HG03442 (cell line): ENCODE data around the gene HTR6.
A peak's percentile ranks its signal among the peaks of the same experiment; 100 is the strongest.

Experiments
- ATAC-seq: cut with Tn5 transposase; IDR thresholded peaks from one replicate; pipeline ENCODE4 v1.9.1; 2021; ENCODE audit warnings: mild to moderate bottlenecking, moderate library complexity; ENCODE audit not compliant: unreplicated experiment

The HTR6 gene

DNA sequence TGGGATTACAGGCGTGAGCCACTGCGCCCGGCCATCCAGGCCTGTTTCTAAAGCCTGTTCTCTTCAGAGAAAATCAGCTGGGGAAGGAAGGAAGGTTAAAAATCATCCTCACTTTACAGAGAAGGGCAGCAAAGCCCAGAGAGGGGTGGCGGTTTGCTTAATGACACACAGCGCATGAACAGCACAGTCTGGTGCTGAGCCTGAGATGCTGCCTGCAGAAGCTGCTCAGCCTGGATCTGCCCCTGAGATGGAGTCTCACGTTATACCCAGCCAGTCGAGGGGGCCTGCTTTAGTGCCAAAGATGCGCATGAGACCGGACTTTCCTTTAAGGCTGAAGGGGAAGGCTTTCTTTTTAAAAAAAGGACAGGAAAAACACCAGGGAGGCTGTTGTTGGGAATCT, 21.3 kb downstream of the HTR6 start:
- no peak for ATAC-seq

DNA sequence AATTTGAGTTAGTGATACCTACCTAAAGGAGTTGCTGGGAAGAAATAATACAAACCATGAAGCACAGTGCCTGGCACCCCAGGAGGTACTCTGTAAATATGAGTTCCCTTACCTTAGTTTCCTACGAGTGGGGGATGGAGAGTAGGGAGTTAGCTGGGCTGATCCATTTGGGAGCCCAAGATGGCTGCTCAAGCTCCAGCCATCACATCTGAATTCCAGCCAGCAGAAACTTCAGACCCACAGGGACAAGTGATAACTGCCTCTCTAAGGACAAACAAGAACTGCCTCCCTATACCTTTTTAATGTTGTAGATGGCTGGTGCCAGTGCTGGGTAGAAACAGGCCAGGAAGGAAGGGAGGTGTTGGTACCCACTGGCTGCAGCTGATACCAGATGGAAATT, 22.7 kb downstream of the HTR6 start:
- ATAC-seq = no peak

DNA sequence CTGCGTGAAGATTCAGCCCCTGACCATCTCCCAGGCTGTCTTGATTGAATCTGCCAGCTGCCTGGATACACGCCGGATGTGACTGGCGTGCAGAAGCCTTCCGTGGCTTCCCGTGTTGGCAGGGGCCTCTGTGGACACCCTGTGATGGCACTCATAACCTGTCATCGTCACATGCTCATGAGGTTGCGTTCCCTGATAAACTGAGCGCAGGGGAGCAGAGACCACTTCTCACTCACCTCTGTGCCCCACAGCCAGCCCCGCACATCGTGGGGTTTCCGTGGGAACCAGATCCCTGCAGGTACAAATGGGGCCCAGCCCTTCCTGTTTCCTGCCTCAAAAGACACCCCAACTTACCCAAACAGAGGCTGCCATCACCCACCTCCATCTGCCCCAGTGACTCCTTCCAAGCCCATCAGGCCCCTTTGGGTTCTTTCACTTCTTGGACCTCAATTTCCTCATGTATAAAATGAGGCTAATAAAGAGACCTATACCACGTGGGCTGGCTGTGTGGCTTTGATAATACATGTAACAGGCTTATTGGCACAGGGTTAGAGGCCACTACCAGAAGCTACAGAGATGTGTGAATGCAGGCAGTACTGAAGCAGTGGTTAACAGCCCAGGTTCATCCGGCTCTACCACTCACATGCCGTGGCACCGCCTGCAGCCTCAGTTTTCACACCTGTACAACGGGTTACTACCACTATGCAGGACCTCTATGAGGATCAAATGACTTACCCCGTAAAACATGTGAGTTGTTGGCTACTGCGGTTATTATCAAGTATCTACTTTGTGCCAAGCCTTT, 23.6 kb downstream of the HTR6 start:
- no peak for ATAC-seq

DNA sequence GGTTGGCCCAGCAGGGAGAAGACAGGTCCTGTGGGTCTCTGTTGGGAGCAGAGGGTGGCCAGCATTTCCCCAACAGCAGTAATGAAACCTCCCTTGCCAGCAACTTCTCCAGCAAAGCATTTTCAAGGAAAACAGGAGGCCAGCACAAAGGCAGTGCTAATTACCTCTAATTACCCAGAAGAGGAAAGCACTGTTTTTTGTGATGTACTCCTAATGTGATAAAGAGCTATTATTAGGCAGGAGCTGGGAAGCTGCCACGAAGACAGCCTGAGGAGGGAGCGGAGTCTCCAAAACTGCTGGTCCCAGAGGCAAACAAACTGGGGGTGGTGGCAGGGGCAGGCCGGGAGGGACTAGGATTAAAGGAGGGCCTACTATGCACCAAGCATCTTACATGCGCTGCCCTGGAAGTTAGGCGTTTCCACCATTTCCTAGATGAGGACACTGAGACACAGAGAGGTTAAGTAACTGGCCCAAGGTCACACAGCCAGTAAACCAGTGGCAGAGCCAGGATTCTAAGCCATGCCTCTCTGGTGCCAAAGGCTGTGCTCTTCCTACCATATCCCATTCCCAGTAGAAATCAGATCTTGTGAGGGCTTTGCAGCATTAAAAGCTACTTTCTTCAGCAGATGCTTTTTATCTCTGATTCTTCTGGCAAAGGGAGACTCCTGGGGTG, 24.5 kb downstream of the HTR6 start:
- ATAC-seq = no peak

DNA sequence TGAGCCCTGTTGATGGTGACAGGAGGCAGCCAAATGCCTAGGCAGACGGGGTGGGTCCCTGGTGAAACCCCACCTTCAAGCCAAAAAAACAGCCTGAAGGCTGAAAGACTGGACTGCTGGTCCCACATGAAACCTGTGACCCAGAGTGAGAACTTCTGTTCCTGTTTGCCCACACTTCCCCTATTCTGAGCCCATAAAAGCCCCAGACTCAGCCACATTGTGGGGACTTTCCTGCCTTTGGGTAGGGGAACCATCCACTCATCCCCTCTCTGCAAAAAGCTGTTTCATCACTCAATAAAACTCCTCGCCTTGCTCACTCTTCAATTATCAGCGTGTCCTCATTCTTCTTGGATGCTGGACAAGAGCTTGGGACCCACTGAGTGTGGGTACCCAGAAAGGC, 25.2 kb downstream of the HTR6 start:
- no peak for ATAC-seq

DNA sequence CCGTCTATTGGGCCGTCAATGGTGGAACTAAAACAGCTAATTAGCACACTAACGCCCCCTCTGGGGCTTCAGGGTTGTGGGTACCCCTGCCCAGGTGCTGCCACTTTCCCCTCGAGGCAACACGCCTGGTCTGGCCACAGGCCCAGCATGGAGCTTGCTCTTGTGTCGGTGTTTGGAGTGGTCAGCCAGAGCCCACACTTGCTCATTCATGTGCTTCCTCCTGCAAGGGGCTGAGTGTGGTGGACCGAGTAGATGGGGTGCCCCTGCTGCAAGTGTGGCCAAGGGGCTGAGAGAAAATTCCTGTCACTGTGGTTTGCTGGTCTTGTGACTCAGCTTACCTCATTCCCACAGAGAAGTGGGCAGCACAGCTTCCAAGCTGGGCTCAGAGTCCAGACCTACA, 25.7 kb downstream of the HTR6 start:
- ATAC-seq = no peak

DNA sequence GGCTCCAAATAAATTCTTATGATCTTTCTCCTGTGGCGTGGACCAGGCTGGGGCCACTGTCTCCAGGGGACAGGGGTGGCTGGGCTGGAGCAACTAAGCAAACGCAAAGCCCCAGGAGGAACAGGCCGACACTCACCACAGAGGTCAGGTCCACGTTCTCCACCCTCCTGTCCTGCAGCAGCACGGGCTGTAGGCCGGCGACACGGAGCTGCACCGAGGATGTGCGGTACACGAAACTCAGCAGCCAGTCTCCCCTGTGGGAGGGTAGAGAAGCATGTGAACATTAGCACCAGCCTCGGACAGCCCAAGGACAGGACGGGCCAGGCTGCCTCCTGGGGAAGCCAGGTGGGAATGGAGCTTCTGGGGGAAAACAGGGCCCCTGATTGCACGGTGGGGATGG, 29.6 kb downstream of the HTR6 start:
- ATAC-seq = no peak

DNA sequence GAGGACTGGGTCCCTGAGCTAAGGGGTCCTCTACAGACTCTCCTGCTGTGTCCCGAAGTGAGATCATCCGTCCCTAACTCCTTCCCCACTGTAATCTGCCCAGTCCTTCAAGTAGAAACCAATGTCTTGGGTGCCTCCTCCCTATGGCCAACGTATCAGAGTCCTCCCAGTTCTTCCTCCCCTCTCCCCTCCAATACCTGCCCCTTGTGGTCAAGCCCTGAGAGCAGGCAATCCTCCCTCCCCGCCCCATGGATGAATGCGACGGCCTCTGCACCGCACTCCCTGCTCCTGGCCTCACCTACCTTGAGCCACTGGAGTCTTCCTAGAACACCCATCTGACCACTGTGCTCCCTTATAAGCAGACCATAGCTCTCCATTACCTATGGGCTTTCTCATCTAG, 31.1 kb downstream of the HTR6 start:
- ATAC-seq = no peak

DNA sequence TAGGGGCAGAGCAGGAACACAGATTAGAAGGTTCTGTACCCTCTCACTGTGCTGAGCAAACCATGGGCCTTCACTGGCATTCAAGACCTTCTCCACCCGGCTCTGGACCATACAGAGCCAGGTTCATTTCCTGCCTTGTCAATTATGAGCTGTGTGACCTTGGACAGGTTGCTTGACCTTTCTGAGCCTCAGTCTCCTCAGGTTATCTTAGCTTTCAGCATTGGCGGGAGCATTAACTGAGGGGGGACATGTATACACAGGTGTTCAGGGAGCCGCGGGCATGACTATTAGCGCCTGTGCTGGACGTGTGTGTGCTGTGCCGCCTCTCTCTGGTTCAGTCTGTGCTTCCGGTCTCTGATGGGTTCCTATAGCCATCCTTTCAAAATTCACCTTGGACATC, 32.1 kb downstream of the HTR6 start:
- no peak for ATAC-seq

DNA sequence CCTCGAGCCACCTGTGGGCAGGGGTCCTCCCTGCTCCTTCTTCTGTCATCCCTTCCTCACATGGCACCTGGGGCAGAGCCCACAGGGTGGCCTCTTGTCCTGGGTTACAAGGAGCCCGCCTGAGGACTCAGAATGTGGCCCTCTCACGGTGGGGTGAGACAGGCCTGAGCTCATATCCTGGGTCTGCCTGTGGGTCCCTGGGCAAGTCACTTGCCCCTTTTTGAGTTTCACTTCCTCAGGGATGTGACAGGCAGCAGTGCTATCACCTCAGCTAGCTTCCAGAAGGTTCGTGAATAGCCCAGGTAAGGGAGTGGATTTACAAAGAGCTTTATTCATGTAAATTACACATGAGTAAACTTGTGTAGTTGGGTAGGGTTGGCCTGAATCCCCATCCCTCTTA, 33.5 kb downstream of the HTR6 start:
- no peak for ATAC-seq

DNA sequence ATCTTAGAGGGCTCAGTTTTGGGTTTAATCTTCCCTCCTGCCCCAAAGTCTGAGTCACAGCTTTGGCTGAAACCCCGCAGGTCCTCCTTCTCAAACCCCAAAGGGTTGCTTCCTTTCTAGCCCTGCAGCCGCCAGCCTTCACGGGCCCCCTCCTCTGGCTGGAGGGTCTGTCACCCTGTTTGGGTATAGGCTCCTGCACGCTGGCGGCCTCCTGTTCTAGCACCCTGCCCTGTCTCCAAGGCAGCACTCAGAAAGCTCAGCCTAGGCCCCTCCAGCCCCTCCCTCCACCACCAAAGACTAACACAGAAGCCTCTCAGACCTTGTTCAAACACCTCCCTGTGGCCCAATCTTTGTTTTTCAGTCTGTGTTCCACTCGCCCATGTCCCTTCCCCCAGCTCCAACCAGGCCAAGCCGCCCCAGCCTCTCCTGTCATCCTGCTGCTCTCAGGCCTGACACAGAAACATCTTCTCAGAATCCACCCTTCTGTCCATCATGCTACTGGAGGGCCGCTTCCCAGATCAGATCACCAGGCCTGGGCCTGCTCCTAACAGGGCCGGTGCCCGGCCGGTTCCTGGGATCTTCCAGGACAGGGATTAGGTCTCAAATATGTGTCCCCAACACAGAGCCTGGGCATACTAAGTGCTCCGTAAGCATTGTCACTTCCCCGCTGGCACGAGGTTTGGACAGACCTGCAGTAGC, 35.6 kb downstream of the HTR6 start:
- ATAC-seq = no peak

DNA sequence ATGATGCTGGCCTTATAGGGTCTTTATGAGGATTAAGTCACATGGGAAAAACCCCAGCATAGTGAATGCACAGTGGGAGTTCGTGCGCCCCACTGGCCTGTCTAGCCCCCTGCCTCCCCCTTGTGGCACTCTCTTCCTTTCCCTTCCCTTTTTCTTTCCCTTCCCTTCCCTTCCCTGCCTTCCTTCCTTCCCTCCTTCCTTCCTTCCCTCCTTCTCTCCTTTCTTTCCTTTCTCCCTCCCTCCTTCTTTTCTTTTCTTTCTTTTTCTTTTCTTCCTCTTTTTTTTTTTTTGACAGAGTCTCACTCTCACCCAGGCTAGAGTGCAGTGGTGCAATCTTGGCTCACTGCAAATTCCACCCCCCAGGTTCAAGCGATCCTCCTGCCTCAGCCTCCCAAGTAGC, 38.6 kb downstream of the HTR6 start:
- ATAC-seq = no peak

DNA sequence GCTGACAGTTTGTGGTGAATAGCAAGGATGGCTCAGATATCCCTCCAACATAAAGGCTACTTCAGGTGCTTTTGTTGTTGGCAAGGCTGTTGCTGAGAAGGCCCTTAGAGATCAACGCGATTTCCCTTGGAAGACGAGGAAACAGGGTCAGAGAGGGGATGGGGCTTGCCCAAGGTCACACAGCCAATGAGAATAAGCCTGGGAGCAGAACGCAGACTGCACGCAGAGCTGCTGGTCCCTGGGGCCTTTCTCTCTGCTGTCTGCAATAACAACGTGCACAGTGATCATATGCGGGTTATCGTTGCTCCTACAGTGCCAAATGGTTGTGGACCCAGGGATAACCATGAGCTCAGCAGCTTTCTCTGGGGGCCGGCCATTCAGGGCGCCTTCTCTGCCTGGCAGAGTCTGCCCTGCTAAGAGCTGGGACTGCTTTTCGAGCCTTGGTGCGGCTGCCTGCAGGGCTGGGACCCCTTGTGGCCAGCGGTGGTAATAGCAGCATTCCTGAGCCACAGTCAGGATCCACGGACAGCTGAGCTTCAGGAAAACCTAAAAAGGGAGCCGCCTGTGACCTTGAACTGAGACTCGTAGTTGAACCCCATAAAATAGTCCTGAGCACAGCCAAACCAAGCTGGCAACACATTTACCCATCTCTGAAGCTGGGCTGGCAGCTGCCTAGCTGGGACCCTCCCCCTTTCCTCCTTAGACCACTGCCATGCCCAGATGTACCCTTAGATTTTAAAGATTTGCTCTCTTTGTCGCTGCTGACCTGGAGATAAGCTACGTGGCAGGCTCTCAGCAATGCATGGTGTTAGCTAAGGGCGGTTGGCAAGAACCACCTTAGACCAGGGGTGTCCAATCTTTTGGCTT, 39.8 kb downstream of the HTR6 start:
- no peak for ATAC-seq

DNA sequence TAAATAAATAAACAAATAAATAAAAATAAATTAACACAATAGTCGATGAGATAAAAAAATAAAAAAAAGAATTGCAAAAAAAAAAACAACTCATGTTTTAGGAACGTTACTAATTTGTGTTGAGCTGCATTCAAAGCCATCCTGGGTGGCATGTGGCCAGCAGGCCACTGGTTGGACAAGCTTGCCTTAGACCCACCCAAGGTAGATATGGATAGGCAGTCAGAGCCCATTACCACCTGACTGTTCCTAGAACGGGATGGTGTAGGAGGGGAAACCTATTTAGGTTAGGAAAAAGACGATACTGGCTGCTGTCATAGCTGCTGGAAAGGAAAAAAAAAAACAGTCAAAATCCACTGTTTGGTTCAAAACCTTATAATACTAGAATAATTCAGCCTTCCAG, 40.8 kb downstream of the HTR6 start:
- no peak for ATAC-seq

DNA sequence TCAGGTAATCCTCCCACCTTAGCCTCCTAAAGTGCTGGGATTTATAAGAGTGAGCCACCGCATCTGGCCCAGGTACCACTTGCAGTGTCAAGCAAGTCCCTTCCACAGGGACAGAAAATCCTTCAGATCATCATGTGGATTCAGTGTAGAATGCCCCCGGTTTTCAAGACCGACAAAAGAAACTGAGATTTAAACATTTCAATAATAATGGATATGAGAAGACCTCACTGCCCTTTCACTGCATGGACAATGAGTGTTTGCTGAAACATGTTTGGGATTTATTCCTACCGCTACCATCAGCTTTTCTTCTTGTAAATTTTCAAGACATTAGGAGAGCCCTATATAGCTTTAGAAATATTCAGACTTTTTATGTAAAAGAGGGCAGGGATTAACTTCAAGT, 41.5 kb downstream of the HTR6 start:
- no peak for ATAC-seq

DNA sequence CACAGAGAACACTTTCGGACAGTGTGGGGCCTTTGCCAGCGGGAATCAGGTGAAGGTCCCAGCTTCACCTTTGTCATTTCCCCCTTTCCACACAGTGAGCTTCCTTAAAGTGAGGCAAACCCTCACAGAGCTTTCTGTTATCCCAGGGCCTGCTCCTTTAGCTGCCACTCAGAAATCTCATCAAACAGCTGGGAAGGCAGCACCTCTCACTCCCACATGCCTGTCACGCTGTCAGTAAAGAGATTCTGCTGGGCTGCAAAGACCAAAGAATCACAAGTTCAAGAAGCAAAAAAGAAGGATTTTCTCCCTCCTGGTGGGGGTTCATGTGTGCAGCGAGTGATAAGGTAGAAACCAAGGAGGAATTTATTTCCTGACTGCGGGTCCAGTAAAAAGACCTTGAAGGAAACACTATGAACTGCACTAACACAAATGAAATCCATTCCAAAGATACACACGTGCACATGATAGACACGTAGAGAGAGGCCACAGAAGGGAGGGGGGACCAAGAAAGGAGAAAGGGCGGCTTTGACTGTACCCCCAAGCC, 44.0 kb downstream of the HTR6 start:
- ATAC-seq = no peak

DNA sequence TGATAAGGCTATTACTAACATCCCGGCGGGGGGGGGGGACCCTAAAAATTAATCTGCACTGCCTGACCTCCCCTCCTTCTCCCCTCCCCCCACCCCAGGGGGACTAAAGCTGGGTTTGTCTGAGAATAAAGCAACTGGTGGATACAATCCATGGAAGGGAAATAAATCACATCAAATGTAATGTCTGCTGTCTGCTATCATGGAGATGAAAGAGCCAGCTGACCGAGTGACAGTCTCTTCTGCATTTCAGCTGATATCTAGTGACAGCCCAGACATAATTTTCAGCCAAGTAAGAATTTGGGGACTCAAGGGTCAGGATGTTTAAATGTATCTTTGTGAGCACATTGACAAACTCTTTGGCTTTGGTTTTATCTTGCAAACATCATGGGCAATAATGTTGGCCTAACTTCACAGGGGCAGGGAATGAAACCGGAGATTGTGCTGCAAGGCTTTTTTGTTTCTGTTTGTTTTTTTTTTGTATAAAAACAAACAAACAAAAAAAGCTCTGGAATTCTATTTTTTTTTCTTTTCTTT, 44.7 kb downstream of the HTR6 start:
- no peak for ATAC-seq

DNA sequence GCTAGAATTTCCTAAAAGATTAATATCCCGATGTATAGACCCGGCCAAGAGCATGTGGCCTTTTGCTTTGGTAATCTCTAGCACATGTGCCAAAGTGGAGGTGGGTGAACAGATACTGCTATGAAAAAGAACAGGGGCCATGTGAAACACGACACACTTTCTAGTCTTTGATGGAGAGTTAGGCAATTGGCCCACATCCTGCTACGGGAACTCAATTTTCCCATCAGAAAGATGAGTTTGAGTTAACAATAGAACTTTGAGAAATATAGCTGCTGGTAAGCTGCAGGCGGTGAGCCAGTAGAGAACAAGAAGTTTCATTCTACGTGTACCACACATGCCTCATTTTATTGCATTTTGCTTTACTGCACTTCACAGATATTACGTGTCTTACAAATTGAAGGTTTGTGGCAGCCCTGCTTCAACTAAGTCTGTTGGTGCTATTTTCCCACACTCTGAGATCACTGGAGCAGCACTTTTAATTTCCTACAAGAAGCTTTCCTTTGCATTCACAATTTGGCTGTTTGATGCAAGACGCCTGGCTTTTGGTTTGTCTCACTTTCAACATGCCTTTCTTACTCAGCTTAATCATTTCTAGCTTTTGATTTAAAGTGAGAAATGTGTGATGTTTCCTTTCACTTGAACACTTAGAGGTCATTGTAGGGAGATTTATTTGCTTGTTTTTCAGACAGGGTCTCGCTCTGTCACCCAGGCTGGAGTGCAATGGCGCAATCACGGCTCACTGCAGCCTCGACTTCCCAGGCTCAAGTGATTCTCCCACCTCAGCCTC, 46.3 kb downstream of the HTR6 start:
- ATAC-seq = peak; percentile 45

DNA sequence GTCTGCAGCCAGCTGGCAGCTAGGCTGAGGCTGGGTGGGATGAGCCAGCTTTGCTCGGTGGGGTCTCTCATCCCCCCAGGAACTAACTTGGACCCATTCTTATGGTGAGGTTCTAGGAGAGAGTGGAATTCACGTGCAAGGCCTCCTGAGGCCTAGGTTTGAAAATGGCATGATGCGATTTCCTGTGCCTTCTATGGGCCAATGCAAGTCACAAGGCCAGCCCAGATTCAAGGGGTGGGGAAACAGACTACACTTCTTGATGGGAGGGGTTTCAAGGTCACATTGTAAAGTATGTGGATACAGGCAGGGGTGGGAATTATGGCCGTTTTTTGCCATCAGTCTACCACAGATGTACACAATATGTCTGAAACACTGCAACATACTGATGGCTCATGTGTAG, 48.3 kb downstream of the HTR6 start:
- no peak for ATAC-seq
